Astrocyte (in vitro differentiated cells and primary cell): ENCODE measurements around the gene ATXN1.

ENCODE experiments used
- CTCF ChIP-seq: IDR thresholded peaks from 2 replicates; pipeline ENCODE4 v1.5.1; 2011; ENCODE audit warnings: low read depth, mild to moderate bottlenecking, inconsistent platforms, low read length, moderate library complexity; ENCODE audit not compliant: insufficient read depth
- EZH2 ChIP-seq: IDR thresholded peaks from 2 replicates; pipeline ENCODE4 v1.6.1; 2012; ENCODE audit warnings: mild to moderate bottlenecking, low read length, inconsistent platforms; ENCODE audit not compliant: insufficient read depth

- TF ChIP-seq CTCF (no peak), EZH2 (no peak)
Observed at GRCh38 chr6:16684195-16684689, 77.0 kb downstream of the ATXN1 start.
